ENCODE results near the gene DMAC2.

Gene DMAC2

GRCh38 chr19:41433171-41433570 is 6.5 kb downstream of the DMAC2 start:
- Mint-ChIP-seq H3K4me3 (no peak overlapping the region), H3K27me3 (ENCODE audit: low read depth) (no peaks in the 10 kb centered on the region), H3K4me1 (ENCODE audit: low read depth) (peaks cover 13% of the 10 kb centered on the region), H3K36me3 (ENCODE audit: low read depth) (peaks cover 14% of the 10 kb centered on the region), H3K27ac (no peak overlapping the region), H3K9me3 (no peaks in the 10 kb centered on the region)

- Mint-ChIP-seq H3K4me3 (no peak overlapping the region), H3K9me3 (no peaks in the 10 kb centered on the region), H3K36me3 (ENCODE audit: low read depth) (peaks cover 14% of the 10 kb centered on the region), H3K27me3 (ENCODE audit: low read depth) (no peaks in the 10 kb centered on the region), H3K27ac (no peak overlapping the region), H3K4me1 (ENCODE audit: low read depth) (peaks cover 19% of the 10 kb centered on the region)
Observed at GRCh38 chr19:41431426-41432386, 8.0 kb downstream of the DMAC2 start.

- Mint-ChIP-seq H3K36me3 (ENCODE audit: low read depth) (peaks cover 14% of the 10 kb centered on the region), H3K9me3 (no peaks in the 10 kb centered on the region), H3K27me3 (ENCODE audit: low read depth) (no peaks in the 10 kb centered on the region), H3K4me3 (no peak overlapping the region), H3K27ac (no peak overlapping the region), H3K4me1 (ENCODE audit: low read depth) (peaks cover 15% of the 10 kb centered on the region)
Observed at GRCh38 chr19:41430922-41431321, 8.8 kb downstream of the DMAC2 start.

- Mint-ChIP-seq H3K36me3 (ENCODE audit: low read depth) (peaks cover 14% of the 10 kb centered on the region), H3K4me1 (ENCODE audit: low read depth) (peaks cover 13% of the 10 kb centered on the region), H3K4me3 (no peak overlapping the region), H3K27ac (peak overlapping the region; percentile 42), H3K9me3 (no peaks in the 10 kb centered on the region), H3K27me3 (ENCODE audit: low read depth) (no peaks in the 10 kb centered on the region)
Observed at GRCh38 chr19:41428481-41428859, 11.2 kb downstream of the DMAC2 start.

- Mint-ChIP-seq H3K9me3 (no peaks in the 10 kb centered on the region), H3K4me1 (ENCODE audit: low read depth) (peaks cover 13% of the 10 kb centered on the region), H3K4me3 (peak overlapping the region; percentile 88), H3K27ac (peak overlapping the region; percentile 91), H3K27me3 (ENCODE audit: low read depth) (no peaks in the 10 kb centered on the region), H3K36me3 (ENCODE audit: low read depth) (peaks cover 14% of the 10 kb centered on the region)
Observed at GRCh38 chr19:41427647-41428480, 11.8 kb downstream of the DMAC2 start.

- Mint-ChIP-seq H3K4me1 (ENCODE audit: low read depth) (peaks cover 13% of the 10 kb centered on the region), H3K4me3 (peak within 1 kb of the TSS; percentile 88), H3K27me3 (ENCODE audit: low read depth) (no peaks in the 10 kb centered on the region), H3K9me3 (no peaks in the 10 kb centered on the region), H3K27ac (peak within 1 kb of the TSS; percentile 91), H3K36me3 (ENCODE audit: low read depth) (peaks cover 8% of the 10 kb centered on the region)
Observed at GRCh38 chr19:41426952-41427646, 12.6 kb downstream of the DMAC2 start, which contains the start of gene B3GNT8. Gene B3GNT8 (minus strand): TSS chr19:41427374. CDS start chr19:41426778, 596 bp downstream.

GRCh38 chr19:41426116-41426841 is 13.4 kb downstream of the DMAC2 start:
- H3K27me3 Mint-ChIP-seq (ENCODE audit: low read depth) = no peaks in the 10 kb centered on the region
- no peaks in the 10 kb centered on the region for H3K9me3 Mint-ChIP-seq
- no peak overlapping the region for H3K27ac Mint-ChIP-seq
- H3K4me3 Mint-ChIP-seq = no peak overlapping the region
- peaks cover 12% of the 10 kb centered on the region for H3K4me1 Mint-ChIP-seq (ENCODE audit: low read depth)
- peaks cover 11% of the 10 kb centered on the region for H3K36me3 Mint-ChIP-seq (ENCODE audit: low read depth)

GRCh38 chr19:41425174-41426115 is 14.3 kb downstream of the DMAC2 start:
- Mint-ChIP-seq H3K4me1 (ENCODE audit: low read depth) (peaks cover 12% of the 10 kb centered on the region), H3K9me3 (no peaks in the 10 kb centered on the region), H3K27ac (no peak overlapping the region), H3K36me3 (ENCODE audit: low read depth) (peaks cover 14% of the 10 kb centered on the region), H3K4me3 (no peak overlapping the region), H3K27me3 (ENCODE audit: low read depth) (no peaks in the 10 kb centered on the region)

GRCh38 chr19:41424335-41425173 is 15.2 kb downstream of the DMAC2 start:
- H3K4me1 Mint-ChIP-seq (ENCODE audit: low read depth) = peaks cover 12% of the 10 kb centered on the region
- no peaks in the 10 kb centered on the region for H3K27me3 Mint-ChIP-seq (ENCODE audit: low read depth)
- no peak overlapping the region for H3K27ac Mint-ChIP-seq
- H3K9me3 Mint-ChIP-seq = no peaks in the 10 kb centered on the region
- peaks cover 14% of the 10 kb centered on the region for H3K36me3 Mint-ChIP-seq (ENCODE audit: low read depth)
- H3K4me3 Mint-ChIP-seq = no peak overlapping the region

- Mint-ChIP-seq H3K27ac (no peak overlapping the region), H3K4me1 (ENCODE audit: low read depth) (peaks cover 8% of the 10 kb centered on the region), H3K27me3 (ENCODE audit: low read depth) (no peaks in the 10 kb centered on the region), H3K9me3 (no peaks in the 10 kb centered on the region), H3K4me3 (no peak overlapping the region), H3K36me3 (ENCODE audit: low read depth) (peaks cover 16% of the 10 kb centered on the region)
Observed at GRCh38 chr19:41422955-41423354, 16.8 kb downstream of the DMAC2 start.

GRCh38 chr19:41422456-41422855 is 17.3 kb downstream of the DMAC2 start:
- H3K27ac Mint-ChIP-seq = no peak overlapping the region
- H3K27me3 Mint-ChIP-seq (ENCODE audit: low read depth) = no peaks in the 10 kb centered on the region
- peaks cover 4% of the 10 kb centered on the region for H3K4me1 Mint-ChIP-seq (ENCODE audit: low read depth)
- peaks cover 13% of the 10 kb centered on the region for H3K36me3 Mint-ChIP-seq (ENCODE audit: low read depth)
- H3K4me3 Mint-ChIP-seq = no peak overlapping the region
- H3K9me3 Mint-ChIP-seq = no peaks in the 10 kb centered on the region

- H3K4me3 Mint-ChIP-seq = no peak overlapping the region
- H3K27ac Mint-ChIP-seq = no peak overlapping the region
- no peaks in the 10 kb centered on the region for H3K27me3 Mint-ChIP-seq (ENCODE audit: low read depth)
- peaks cover 16% of the 10 kb centered on the region for H3K36me3 Mint-ChIP-seq (ENCODE audit: low read depth)
- peaks cover 2% of the 10 kb centered on the region for H3K4me1 Mint-ChIP-seq (ENCODE audit: low read depth)
- no peaks in the 10 kb centered on the region for H3K9me3 Mint-ChIP-seq
Observed at GRCh38 chr19:41421973-41422372, 17.7 kb downstream of the DMAC2 start.
